ENCODE data around the gene KIAA1143. TPM values are rescaled to one million over a fixed set of nuclear protein-coding genes. Genes with fewer than 3 reads are reported as not detected.

KIAA1143 gene
- polyA plus RNA-seq, 1 of the 3 experiments (the other 2 are of a cell fraction), result 5.6 TPM

- 94% methylated on average over 2 of the region's 2 CpGs for WGBS (ENCODE audit: low lambda C conversion rate)
- TF ChIP-seq GABPA (IDR thresholded peaks at IDR 0.05; ENCODE audit: low read depth), result no peak
- TF ChIP-seq TCF12 (IDR thresholded peaks at IDR 0.05), result no peak
- TF ChIP-seq, protein P1, sequence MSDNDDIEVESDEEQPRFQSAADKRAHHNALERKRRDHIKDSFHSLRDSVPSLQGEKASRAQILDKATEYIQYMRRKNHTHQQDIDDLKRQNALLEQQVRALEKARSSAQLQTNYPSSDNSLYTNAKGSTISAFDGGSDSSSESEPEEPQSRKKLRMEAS (IDR thresholded peaks at IDR 0.05; ENCODE audit: low read depth), result no peak
- Histone ChIP-seq H3K27ac (ENCODE audit: low read depth in 2 of 2, low read length in 1 of 2) (no peak overlapping the region), H3K9ac (no peak overlapping the region), H3F3A (replicated peaks; ENCODE audit: insufficient read depth) (peaks cover 8% of the 10 kb centered on the region), H3K9me2 (no peaks in the 10 kb centered on the region), H3K9me3 (no peaks in the 10 kb centered on the region), H2AFZ (ENCODE audit: low read depth) (no peak overlapping the region), H4K20me1 (ENCODE audit: insufficient read depth) (no peaks in the 10 kb centered on the region), H3K4me2 (no peak overlapping the region), H3K27me3 (ENCODE audit: insufficient read depth) (no peaks in the 10 kb centered on the region), H3K4me3 (ENCODE audit: low read depth in 2 of 2, low read length in 1 of 2) (no peak overlapping the region), H3K4me1 (ENCODE audit: control insufficient read depth in 1 of 2, insufficient read depth in 2 of 2, low read depth in 1 of 2, low read length in 1 of 2) (no peaks in the 10 kb centered on the region), H3K79me2 (ENCODE audit: insufficient read depth) (no peaks in the 10 kb centered on the region), H3K36me3 (replicated peaks in 1 of 2; ENCODE audit: control insufficient read depth in 1 of 2, insufficient read depth in 2 of 2, low read length in 1 of 2) (peaks cover 50 to 52% of the 10 kb centered on the region in 2 experiments)
- DNase-seq, result no peak
- CTCF ChIA-PET, result interaction anchor here (0.6 kb wide), 1 partner anchor 199 kb away, joined by 3 read pairs; no protein-coding TSS in a partner anchor
- POLR2A ChIA-PET, result no interaction called here
Observed at GRCh38 chr3:44803298-44803697, 41.9 kb upstream of the KIAA1143 start.

- H3K9me2 ChIP-seq, result no peaks in the 10 kb centered on the region
- H3K9ac ChIP-seq, result no peak overlapping the region
- ChIA-PET POLR2A (no interaction called here), CTCF (no interaction called here)
- H3K27me3 ChIP-seq (ENCODE audit: insufficient read depth), result no peaks in the 10 kb centered on the region
- no peak for TF ChIP-seq ELF1 (IDR thresholded peaks at IDR 0.05)
- TF ChIP-seq EZH2phosphoT487 (IDR thresholded peaks at IDR 0.05; ENCODE audit: borderline replicate concordance, low read depth), result no peak
- TF ChIP-seq, protein P2, sequence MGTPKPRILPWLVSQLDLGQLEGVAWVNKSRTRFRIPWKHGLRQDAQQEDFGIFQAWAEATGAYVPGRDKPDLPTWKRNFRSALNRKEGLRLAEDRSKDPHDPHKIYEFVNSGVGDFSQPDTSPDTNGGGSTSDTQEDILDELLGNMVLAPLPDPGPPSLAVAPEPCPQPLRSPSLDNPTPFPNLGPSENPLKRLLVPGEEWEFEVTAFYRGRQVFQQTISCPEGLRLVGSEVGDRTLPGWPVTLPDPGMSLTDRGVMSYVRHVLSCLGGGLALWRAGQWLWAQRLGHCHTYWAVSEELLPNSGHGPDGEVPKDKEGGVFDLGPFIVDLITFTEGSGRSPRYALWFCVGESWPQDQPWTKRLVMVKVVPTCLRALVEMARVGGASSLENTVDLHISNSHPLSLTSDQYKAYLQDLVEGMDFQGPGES (IDR thresholded peaks at IDR 0.05; ENCODE audit: low read depth, low read length), result no peak
- TF ChIP-seq, protein P3, sequence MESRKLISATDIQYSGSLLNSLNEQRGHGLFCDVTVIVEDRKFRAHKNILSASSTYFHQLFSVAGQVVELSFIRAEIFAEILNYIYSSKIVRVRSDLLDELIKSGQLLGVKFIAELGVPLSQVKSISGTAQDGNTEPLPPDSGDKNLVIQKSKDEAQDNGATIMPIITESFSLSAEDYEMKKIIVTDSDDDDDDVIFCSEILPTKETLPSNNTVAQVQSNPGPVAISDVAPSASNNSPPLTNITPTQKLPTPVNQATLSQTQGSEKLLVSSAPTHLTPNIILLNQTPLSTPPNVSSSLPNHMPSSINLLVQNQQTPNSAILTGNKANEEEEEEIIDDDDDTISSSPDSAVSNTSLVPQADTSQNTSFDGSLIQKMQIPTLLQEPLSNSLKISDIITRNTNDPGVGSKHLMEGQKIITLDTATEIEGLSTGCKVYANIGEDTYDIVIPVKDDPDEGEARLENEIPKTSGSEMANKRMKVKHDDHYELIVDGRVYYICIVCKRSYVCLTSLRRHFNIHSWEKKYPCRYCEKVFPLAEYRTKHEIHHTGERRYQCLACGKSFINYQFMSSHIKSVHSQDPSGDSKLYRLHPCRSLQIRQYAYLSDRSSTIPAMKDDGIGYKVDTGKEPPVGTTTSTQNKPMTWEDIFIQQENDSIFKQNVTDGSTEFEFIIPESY (IDR thresholded peaks at IDR 0.05; ENCODE audit: borderline replicate concordance, low read depth), result no peak
- no peak for TF ChIP-seq SIN3A (IDR thresholded peaks at IDR 0.05; ENCODE audit: borderline replicate concordance, low read depth, low read length)
- TF ChIP-seq EP300 (IDR thresholded peaks at IDR 0.05; ENCODE audit: borderline replicate concordance in 1 of 2, low read depth in 1 of 2, low read length in 1 of 2), result no peak
- TF ChIP-seq FOSL2 (IDR thresholded peaks at IDR 0.05; ENCODE audit: borderline replicate concordance, low read depth), result no peak
- TF ChIP-seq TAF1 (IDR thresholded peaks at IDR 0.05; ENCODE audit: borderline replicate concordance, low read depth, low read length), result no peak
- TF ChIP-seq GABPA (IDR thresholded peaks at IDR 0.05; ENCODE audit: low read depth), result no peak
- 97% methylated on average over 2 of the region's 2 CpGs for WGBS (ENCODE audit: low lambda C conversion rate)
- no peaks in the 10 kb centered on the region for H4K20me1 ChIP-seq (ENCODE audit: insufficient read depth)
- peaks cover 42 to 46% of the 10 kb centered on the region in 2 experiments for H3K36me3 ChIP-seq (replicated peaks in 1 of 2; ENCODE audit: control insufficient read depth in 1 of 2, insufficient read depth in 2 of 2, low read length in 1 of 2)
- no peak overlapping the region for H3K4me2 ChIP-seq
- no peak overlapping the region for H3K27ac ChIP-seq (ENCODE audit: low read depth in 2 of 2, low read length in 1 of 2)
- DNase-seq, result no peak
- no peaks in the 10 kb centered on the region for H3K79me2 ChIP-seq (ENCODE audit: insufficient read depth)
- no peaks in the 10 kb centered on the region for H3K9me3 ChIP-seq
- no peaks in the 10 kb centered on the region for H3K4me1 ChIP-seq (ENCODE audit: control insufficient read depth in 1 of 2, insufficient read depth in 2 of 2, low read depth in 1 of 2, low read length in 1 of 2)
- no peak overlapping the region for H3K4me3 ChIP-seq (ENCODE audit: low read depth in 2 of 2, low read length in 1 of 2)
- no peak overlapping the region for H2AFZ ChIP-seq (ENCODE audit: low read depth)
- H3F3A ChIP-seq (replicated peaks; ENCODE audit: insufficient read depth), result peaks cover 4% of the 10 kb centered on the region
Observed at GRCh38 chr3:44802011-44802410, 40.6 kb upstream of the KIAA1143 start.

Data from SK-N-SH (cell line).